Measurements from ENCODE around the gene DRC7.
"Not testable (repeated sequence)": the region's sequence is repeated elsewhere in the genome, so short reads cannot be mapped to it uniquely, and the experiment has no call there.

GRCh38 chr16:57746316-57746715 lies 51.7 kb downstream of the DRC7 start:
- TF ChIP-seq CTCF (IDR thresholded peaks at IDR 0.05 in 2 of 3, conservative IDR thresholded peaks at IDR 0.05 in 1 of 3; ENCODE audit: control insufficient read depth in 2 of 3, extremely low read depth in 1 of 3, insufficient read depth in 1 of 3, low read depth in 3 of 3, low read length in 3 of 3); EED (IDR thresholded peaks at IDR 0.05; ENCODE audit: low read depth); POLR2A (IDR thresholded peaks at IDR 0.05; ENCODE audit: low read depth, low read length); REST (IDR thresholded peaks at IDR 0.05; ENCODE audit: low read depth, low read length); CEBPB (IDR thresholded peaks at IDR 0.05; ENCODE audit: borderline replicate concordance in 1 of 2, low read depth in 2 of 2, low read length in 2 of 2); MAX (IDR thresholded peaks at IDR 0.05; ENCODE audit: low read depth, low read length); POLR2AphosphoS5 (IDR thresholded peaks at IDR 0.05; ENCODE audit: low read length); HCFC1 (IDR thresholded peaks at IDR 0.05; ENCODE audit: low read length); SP1 (IDR thresholded peaks at IDR 0.05; ENCODE audit: low read depth, low read length); ZBED1 (IDR thresholded peaks at IDR 0.05; ENCODE audit: borderline replicate concordance); BCLAF1 (IDR thresholded peaks at IDR 0.05); EP300 (IDR thresholded peaks at IDR 0.05; ENCODE audit: borderline replicate concordance in 1 of 2, control insufficient read depth in 1 of 2, low read depth in 2 of 2, low read length in 2 of 2); CHD2 (IDR thresholded peaks at IDR 0.05; ENCODE audit: borderline replicate concordance, low read depth, low read length); PAX5 (IDR thresholded peaks at IDR 0.05; ENCODE audit: borderline replicate concordance, low read depth, low read length): not testable (repeated sequence)
